Measurements from ENCODE around the gene SCGB1C1. TPM values are rescaled to one million over a fixed set of nuclear protein-coding genes. Genes with fewer than 3 reads are reported as not detected.

The SCGB1C1 gene
- total RNA-seq, 1 experiment from 2014 or later: not detected

Other genes starting within 250 kb of the SCGB1C1 start
- 30.3 and 30.7 TPM in 2 replicates for gene BET1L, start 14.3 kb downstream of the SCGB1C1 start, total RNA-seq (2014; rRNA removed; shearing (Covaris generic))
- 138 and 139 TPM in 2 replicates for gene RIC8A, start 14.6 kb downstream of the SCGB1C1 start, total RNA-seq (2014; rRNA removed; shearing (Covaris generic))
- gene SIRT3, start 43.3 kb downstream of the SCGB1C1 start, total RNA-seq (2014; rRNA removed; shearing (Covaris generic)): 6.4 and 12.3 TPM in 2 replicates
- 248 and 295 TPM in 2 replicates for gene PSMD13, start 43.9 kb downstream of the SCGB1C1 start, total RNA-seq (2014; rRNA removed; shearing (Covaris generic))
- not detected in 2 replicates for gene NLRP6, start 85.3 kb downstream of the SCGB1C1 start, total RNA-seq (2014; rRNA removed; shearing (Covaris generic))
- gene PGGHG, start 96.0 kb downstream of the SCGB1C1 start, total RNA-seq (2014; rRNA removed; shearing (Covaris generic)): 2.2 and 2.4 TPM in 2 replicates
- gene IFITM5, start 106.4 kb downstream of the SCGB1C1 start, total RNA-seq (2014; rRNA removed; shearing (Covaris generic)): not detected in 2 replicates
- 21.9 and 30.7 TPM in 2 replicates for gene IFITM2, start 114.7 kb downstream of the SCGB1C1 start, total RNA-seq (2014; rRNA removed; shearing (Covaris generic))
- gene IFITM1, start 121.0 kb downstream of the SCGB1C1 start, total RNA-seq (2014; rRNA removed; shearing (Covaris generic)): 179 TPM in 2 replicates
- gene IFITM3, start 127.8 kb downstream of the SCGB1C1 start, total RNA-seq (2014; rRNA removed; shearing (Covaris generic)): 183 and 240 TPM in 2 replicates
- gene B4GALNT4, start 176.4 kb downstream of the SCGB1C1 start, total RNA-seq (2014; rRNA removed; shearing (Covaris generic)): 6.5 and 11.1 TPM in 2 replicates
- 2.4 and 3.0 TPM in 2 replicates for gene PKP3, start 201.1 kb downstream of the SCGB1C1 start, total RNA-seq (2014; rRNA removed; shearing (Covaris generic))
- 1.9 TPM in 1 of 2 replicates, not detected in the other for gene SIGIRR, start 221.9 kb downstream of the SCGB1C1 start, total RNA-seq (2014; rRNA removed; shearing (Covaris generic))
- gene ANO9, start 248.9 kb downstream of the SCGB1C1 start, total RNA-seq (2014; rRNA removed; shearing (Covaris generic)): not detected in 2 replicates